HepG2 (cell line): ENCODE measurements around the gene PSMB10. TPM values are rescaled to one million over a fixed set of nuclear protein-coding genes. Genes with fewer than 3 reads are reported as not detected.
A peak's percentile ranks its signal among the peaks of the same experiment; 100 is the strongest.

Source experiments
- EED ChIP-seq: sonication (generic); formaldehyde crosslinking; IDR thresholded peaks from 2 replicates; pipeline ENCODE4 v1.5.0; 2020; ENCODE audit warnings: mild to moderate bottlenecking, missing genetic modification reagents
- HDAC1 ChIP-seq: sonication (generic); formaldehyde crosslinking; IDR thresholded peaks from 2 replicates; pipeline ENCODE4 v1.5.1; 2020; ENCODE audit warnings: mild to moderate bottlenecking, missing genetic modification reagents
- HOXA3 ChIP-seq: sonication (generic); formaldehyde crosslinking; IDR thresholded peaks from 2 replicates; pipeline ENCODE4 v1.5.0; 2020; ENCODE audit warnings: missing genetic modification reagents
- IKZF5 ChIP-seq: IDR thresholded peaks from 2 replicates; pipeline ENCODE4 v1.6.1; 2018; ENCODE audit warnings: missing genetic modification reagents, mild to moderate bottlenecking, missing compliant biosample characterization
- KAT2B ChIP-seq: fragments of 150-350 bp; IDR thresholded peaks from 2 replicates; pipeline ENCODE4 v1.6.1; 2014; ENCODE audit warnings: low read depth, low read length, borderline replicate concordance
- KDM3A ChIP-seq: IDR thresholded peaks from 2 replicates; pipeline ENCODE4 v1.6.1; 2018; ENCODE audit warnings: low read depth, missing compliant biosample characterization
- KDM5A ChIP-seq: fragments of 200-600 bp; sonication (generic); IDR thresholded peaks from 2 replicates; pipeline ENCODE4 v1.7.0; 2018; ENCODE audit warnings: antibody characterized with exemption, mild to moderate bottlenecking, low read length, borderline replicate concordance
- KLF9 ChIP-seq: IDR thresholded peaks from 2 replicates; pipeline ENCODE4 v1.6.1; 2016; ENCODE audit warnings: low read depth
- LBX2 ChIP-seq: sonication (generic); formaldehyde crosslinking; IDR thresholded peaks from 2 replicates; pipeline ENCODE4 v1.5.0; 2020; ENCODE audit warnings: missing genetic modification reagents, mild to moderate bottlenecking, borderline replicate concordance
- MIXL1 ChIP-seq: IDR thresholded peaks from 2 replicates; pipeline ENCODE4 v1.6.1; 2016
- MTA1 ChIP-seq: sonication (generic); formaldehyde crosslinking; IDR thresholded peaks from 2 replicates; pipeline ENCODE4 v1.4.0; 2020; ENCODE audit warnings: missing genetic modification reagents, mild to moderate bottlenecking, borderline replicate concordance
- MXD3 ChIP-seq: IDR thresholded peaks from 2 replicates; pipeline ENCODE4 v1.6.1; 2016; ENCODE audit warnings: mild to moderate bottlenecking, missing biosample characterization, missing genetic modification reagents
- NFE2L1 ChIP-seq: sonication (generic); formaldehyde crosslinking; IDR thresholded peaks from 2 replicates; pipeline ENCODE4 v1.4.0; 2020; ENCODE audit warnings: missing genetic modification reagents, mild to moderate bottlenecking, borderline replicate concordance
- NR2F1 ChIP-seq, 2 experiments: fragments of 450-650 bp in 1 of 2; formaldehyde crosslinking in 1 of 2; IDR thresholded peaks; 2 replicates each; pipeline versions ENCODE4 v1.5.0 to v1.6.1; 2016 to 2020; ENCODE audit warnings: mild to moderate bottlenecking in 1 of 2, missing compliant biosample characterization in 1 of 2, missing genetic modification reagents in 1 of 2, moderate library complexity in 1 of 2
- POGZ ChIP-seq: sonication (generic); formaldehyde crosslinking; IDR thresholded peaks from 2 replicates; pipeline ENCODE4 v1.4.0; 2020; ENCODE audit warnings: mild to moderate bottlenecking, missing genetic modification reagents
- TEAD2 ChIP-seq: sonication (generic); formaldehyde crosslinking; IDR thresholded peaks from 2 replicates; pipeline ENCODE4 v1.9.0; 2021; ENCODE audit warnings: missing genetic modification reagents
- TFDP2 ChIP-seq: sonication (generic); formaldehyde crosslinking; IDR thresholded peaks from 2 replicates; pipeline ENCODE4 v1.4.0; 2020; ENCODE audit warnings: missing genetic modification reagents
- THAP9 ChIP-seq: sonication (generic); formaldehyde crosslinking; IDR thresholded peaks from 2 replicates; pipeline ENCODE4; 2020; ENCODE audit warnings: missing genetic modification reagents, mild to moderate bottlenecking, borderline replicate concordance
- ZFP36L2 ChIP-seq: sonication (generic); formaldehyde crosslinking; IDR thresholded peaks from 2 replicates; pipeline ENCODE4 v1.4.0; 2020; ENCODE audit warnings: missing genetic modification reagents
- ZNF274 ChIP-seq: sonication (generic); formaldehyde crosslinking; IDR thresholded peaks from 2 replicates; pipeline ENCODE4 v1.5.1; 2020; ENCODE audit warnings: mild to moderate bottlenecking, missing genetic modification reagents
- ZNF660 ChIP-seq: sonication (generic); formaldehyde crosslinking; IDR thresholded peaks from 2 replicates; pipeline ENCODE4 v1.5.1; 2020; ENCODE audit warnings: mild to moderate bottlenecking, low read depth, missing genetic modification reagents, borderline replicate concordance
- ZNF768 ChIP-seq: sonication (generic); formaldehyde crosslinking; IDR thresholded peaks from 2 replicates; pipeline ENCODE4 v1.4.0; 2020; ENCODE audit warnings: missing genetic modification reagents
- ZNF788 ChIP-seq: sonication (generic); formaldehyde crosslinking; IDR thresholded peaks from 2 replicates; pipeline ENCODE4 v1.5.0; 2020; ENCODE audit warnings: mild to moderate bottlenecking, missing genetic modification reagents, borderline replicate concordance
- ZNF839 ChIP-seq: sonication (generic); formaldehyde crosslinking; IDR thresholded peaks from 2 replicates; pipeline ENCODE4 v1.4.0; 2020; ENCODE audit warnings: missing genetic modification reagents, mild to moderate bottlenecking, borderline replicate concordance
- polyA plus RNA-seq, 8 experiments: library from polyadenylated mRNA; depleted of rRNA in 3 of 8; stranded (reverse) in 7 of 8; unstranded in 1 of 8; fragments of >200 nt; fragmentation: Illumina TruSeq in 4 of 8; extraction: Trizol in 4 of 8; gene quantifications; 2 replicates each; pipeline versions ENCODE4 v1.2.1 to v1.2.3, GENCODE V29; 2011 to 2016; ENCODE audit warnings: low read depth in 4 of 8, missing spikeins in 1 of 8, mixed read lengths in 1 of 8; ENCODE audit not compliant: insufficient read depth in 1 of 8
- total RNA-seq, 5 experiments: library from RNA; depleted of rRNA; stranded (reverse); fragments of >200 nt; fragmentation: Illumina TruSeq; extraction: Trizol; gene quantifications; 2 replicates each; pipeline ENCODE4 v1.2.3, GENCODE V29; 2016; ENCODE audit warnings: low read depth in 1 of 5

PSMB10 gene
- total and polyA plus RNA-seq, 2 of the 13 experiments (the other 11 are each of a cell fraction or from before 2014, with no cell fraction given): 12.7 to 65.9 TPM

GRCh38 chr16:67942510-67943255 is 6.0 kb upstream of the PSMB10 start (continued):
- TF ChIP-seq THAP9 (CRISPR knock-in tag) (peak; percentile 25; the same call in 1 of the 2 replicates), HOXA3 (no peak), POGZ (CRISPR knock-in tag) (no peak), TEAD2 (no peak), ZFP36L2 (CRISPR knock-in tag) (no peak), KDM5A (no peak), LBX2 (CRISPR knock-in tag) (0 out of 2 replicates have a peak, but pooled peaks have one; percentile 45), NFE2L1 (peak; percentile 19; the same call in 1 of the 2 replicates), ZNF839 (no peak), IKZF5 (CRISPR knock-in tag) (peak; percentile 57; the same call in 1 of the 2 replicates), HDAC1 (CRISPR knock-in tag) (no peak), MIXL1 (CRISPR knock-in tag) (0 out of 2 replicates have a peak, but pooled peaks have one; percentile 65), TFDP2 (no peak), KDM3A (CRISPR knock-in tag) (no peak), EED (CRISPR knock-in tag) (0 out of 2 replicates have a peak, but pooled peaks have one; percentile 13), ZNF660 (0 out of 2 replicates have a peak, but pooled peaks have one; percentile 67), KLF9 (CRISPR knock-in tag) (0 out of 2 replicates have a peak, but pooled peaks have one; percentile 68), ZNF274 (CRISPR knock-in tag) (peak; percentile 19; the same call in 1 of the 2 replicates), MXD3 (CRISPR knock-in tag) (peak; percentile 54), ZNF788 (CRISPR knock-in tag) (no peak), ZNF768 (CRISPR knock-in tag) (no peak), NR2F1 (CRISPR knock-in tag; IDR thresholded peaks at IDR 0.05) (no peak; a peak in 1 of 4 replicates), MTA1 (CRISPR knock-in tag) (no peak; the same call in 1 of the 2 replicates), KAT2B (no peak)
